ENCODE data around the gene LDAH. TPM values are rescaled to one million over a fixed set of nuclear protein-coding genes. Genes with fewer than 3 reads are reported as not detected.

The LDAH gene
- total and polyA plus RNA-seq, 2 experiments from 2014 or later = 12.1 to 37.5 TPM

GRCh38 chr2:20868377-20868776 lies 45.5 kb upstream of the LDAH start:
- Histone ChIP-seq H3K4me1 (ENCODE audit: insufficient read depth) (no peaks in the 10 kb centered on the region), H3F3A (replicated peaks; ENCODE audit: low read depth) (no peaks in the 10 kb centered on the region), H2AFZ (no peak overlapping the region), H3K27ac (ENCODE audit: low read depth) (no peak overlapping the region), H3K4me2 (no peak overlapping the region), H3K27me3 (ENCODE audit: insufficient read depth) (no peaks in the 10 kb centered on the region), H4K20me1 (replicated peaks; ENCODE audit: insufficient read depth) (no peaks in the 10 kb centered on the region), H3K36me3 (ENCODE audit: insufficient read depth) (no peaks in the 10 kb centered on the region), H3K4me3 (no peak overlapping the region), H3K9me2 (ENCODE audit: insufficient read depth) (no peaks in the 10 kb centered on the region), H3K79me2 (replicated peaks; ENCODE audit: insufficient read depth) (no peaks in the 10 kb centered on the region)
- no peaks in the 10 kb centered on the region for H3K4me1 Mint-ChIP-seq
- no peaks in the 10 kb centered on the region; the same call in 2 of the 3 replicates for H3K36me3 Mint-ChIP-seq (ENCODE audit: low read depth)
- no peak overlapping the region for H3K4me3 Mint-ChIP-seq
- TF ChIP-seq EZH2phosphoT487 (IDR thresholded peaks at IDR 0.05; ENCODE audit: unreplicated experiment) (no peak), CREB1 (CRISPR knock-in tag; IDR thresholded peaks at IDR 0.05; ENCODE audit: low read depth) (no peak), EZH2 (IDR thresholded peaks at IDR 0.05; ENCODE audit: low read depth, unreplicated experiment) (no peak)
- H3K27me3 Mint-ChIP-seq (ENCODE audit: insufficient read depth, low read depth, poor library complexity) = peaks cover 3% of the 10 kb centered on the region
- DNase-seq (ENCODE audit: low spot score) = no peak
- no peak overlapping the region for H3K27ac Mint-ChIP-seq
- peak; percentile 48; the same call in 2 of the 3 replicates for ATAC-seq
- peaks cover 4% of the 10 kb centered on the region; the same call in 1 of the 3 replicates for H3K9me3 Mint-ChIP-seq

DNA sequence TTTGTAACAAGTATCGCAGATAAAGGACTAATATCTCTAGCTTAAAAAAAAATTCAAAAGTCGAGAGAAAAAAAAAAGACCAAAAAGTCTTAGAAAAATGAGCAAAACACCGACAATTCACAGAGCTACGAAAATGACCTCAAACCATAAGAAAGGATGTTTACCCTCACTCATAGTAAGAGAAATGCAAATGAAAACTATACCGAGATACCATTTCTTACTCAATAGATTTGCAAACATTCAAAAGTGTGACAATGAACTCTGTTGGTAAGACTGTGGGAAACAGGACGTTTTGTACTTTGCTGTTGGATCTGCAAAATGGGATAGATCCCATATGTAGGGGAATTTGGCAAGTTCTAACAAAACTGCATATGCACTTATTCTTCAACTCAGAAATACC lies 39.9 kb upstream of the LDAH start:
- Histone ChIP-seq H3K36me3 (ENCODE audit: insufficient read depth) (no peaks in the 10 kb centered on the region), H2AFZ (no peak overlapping the region), H3K79me2 (replicated peaks; ENCODE audit: insufficient read depth) (no peaks in the 10 kb centered on the region), H3K27ac (ENCODE audit: low read depth) (no peak overlapping the region), H3K9me2 (ENCODE audit: insufficient read depth) (no peaks in the 10 kb centered on the region), H3K4me3 (no peak overlapping the region), H3K4me1 (ENCODE audit: insufficient read depth) (no peaks in the 10 kb centered on the region), H3K27me3 (ENCODE audit: insufficient read depth) (no peaks in the 10 kb centered on the region), H4K20me1 (replicated peaks; ENCODE audit: insufficient read depth) (no peaks in the 10 kb centered on the region), H3F3A (replicated peaks; ENCODE audit: low read depth) (no peaks in the 10 kb centered on the region), H3K4me2 (no peak overlapping the region)
- Mint-ChIP-seq H3K4me3 (no peak overlapping the region), H3K27ac (no peak overlapping the region), H3K4me1 (no peaks in the 10 kb centered on the region), H3K9me3 (no peaks in the 10 kb centered on the region; the same call in 2 of the 3 replicates), H3K36me3 (ENCODE audit: low read depth) (no peaks in the 10 kb centered on the region), H3K27me3 (ENCODE audit: insufficient read depth, low read depth, poor library complexity) (no peaks in the 10 kb centered on the region)
- DNase-seq (ENCODE audit: low spot score) (no peak), ATAC-seq (no peak)
- TF ChIP-seq ZNF331 (CRISPR knock-in tag; IDR thresholded peaks at IDR 0.05; ENCODE audit: low read depth) = no peak
- no peak for TF ChIP-seq CREB1 (CRISPR knock-in tag; IDR thresholded peaks at IDR 0.05; ENCODE audit: low read depth)
- TF ChIP-seq JUNB (IDR thresholded peaks at IDR 0.05; ENCODE audit: unreplicated experiment) = no peak
- no peak for TF ChIP-seq EZH2 (IDR thresholded peaks at IDR 0.05; ENCODE audit: low read depth, unreplicated experiment)
- no peak for TF ChIP-seq REST (IDR thresholded peaks at IDR 0.05; ENCODE audit: unreplicated experiment)
- TF ChIP-seq POLR2AphosphoS5 (IDR thresholded peaks at IDR 0.05; ENCODE audit: low read depth) = no peak
- no peak for TF ChIP-seq NANOG (IDR thresholded peaks at IDR 0.05; ENCODE audit: borderline replicate concordance)
- TF ChIP-seq EZH2phosphoT487 (IDR thresholded peaks at IDR 0.05; ENCODE audit: unreplicated experiment) = no peak
- TF ChIP-seq ZNF462 (CRISPR knock-in tag; IDR thresholded peaks at IDR 0.05) = no peak
- no peak for TF ChIP-seq CTCF (conservative IDR thresholded peaks at IDR 0.05; ENCODE audit: low read depth in 2 of 2)
- TF ChIP-seq STAT1 (IDR thresholded peaks at IDR 0.05; ENCODE audit: unreplicated experiment) = no peak

Data from GM23338 (cell line).